H9 (cell line): Measurements from ENCODE around the gene ZBTB20. TPM values are rescaled to one million over a fixed set of nuclear protein-coding genes. Genes with fewer than 3 reads are reported as not detected.

Source experiments
- DNase-seq: peaks from one replicate; pipeline ENCODE4 v3.0.0-alpha.2; 2017
- H2AFZ ChIP-seq: one replicate; pipeline ENCODE4 v1.6.1; 2013; ENCODE audit warnings: mild to moderate bottlenecking, low read length, control low read depth, moderate library complexity
- H2AK5ac ChIP-seq: 2 replicates; pipeline ENCODE4 v1.6.1; 2013; ENCODE audit warnings: low read length, control low read depth, mixed read lengths; ENCODE audit not compliant: insufficient read length
- H2BK120ac ChIP-seq: one replicate; pipeline ENCODE4 v1.6.1; 2013; ENCODE audit warnings: low read depth, mild to moderate bottlenecking, low read length, control low read depth, inconsistent platforms; ENCODE audit not compliant: poor library complexity, severe bottlenecking
- H2BK12ac ChIP-seq: 2 replicates; pipeline ENCODE4 v1.6.1; 2013; ENCODE audit warnings: low read length, control low read depth, mixed read lengths, low read depth; ENCODE audit not compliant: insufficient read length
- H2BK15ac ChIP-seq: 2 replicates; pipeline ENCODE4 v1.6.1; 2013; ENCODE audit warnings: low read depth, low read length, control low read depth
- H2BK20ac ChIP-seq: one replicate; pipeline ENCODE4 v1.6.1; 2013; ENCODE audit warnings: low read depth, mild to moderate bottlenecking, low read length, control low read depth, inconsistent platforms; ENCODE audit not compliant: poor library complexity, severe bottlenecking
- H2BK5ac ChIP-seq: 2 replicates; pipeline ENCODE4 v1.6.1; 2013; ENCODE audit warnings: low read length, control low read depth, mixed read lengths; ENCODE audit not compliant: insufficient read length
- H3K14ac ChIP-seq: 2 replicates; pipeline ENCODE4 v1.6.1; 2013; ENCODE audit warnings: low read length, control low read depth; ENCODE audit not compliant: insufficient read depth
- H3K18ac ChIP-seq: 2 replicates; pipeline ENCODE4 v1.6.1; 2013; ENCODE audit warnings: low read depth, mild to moderate bottlenecking, mixed read lengths, low read length, control low read depth; ENCODE audit not compliant: insufficient read length
- H3K23ac ChIP-seq: 2 replicates; pipeline ENCODE4 v1.6.1; 2013; ENCODE audit warnings: low read length, control low read depth, mixed read lengths, low read depth; ENCODE audit not compliant: insufficient read length
- H3K23me2 ChIP-seq: 2 replicates; pipeline ENCODE4 v1.6.1; 2013; ENCODE audit warnings: low read depth, mild to moderate bottlenecking, mixed read lengths, low read length, control low read depth; ENCODE audit not compliant: insufficient read length, poor library complexity, severe bottlenecking
- H3K27ac ChIP-seq: 2 replicates; pipeline ENCODE4 v1.5.1; 2013; ENCODE audit warnings: low read length, control low read depth, mixed read lengths, low read depth; ENCODE audit not compliant: insufficient read length
- H3K27me3 ChIP-seq: 2 replicates; pipeline ENCODE4 v1.6.1; 2013; ENCODE audit warnings: low read length, control low read depth, inconsistent platforms; ENCODE audit not compliant: insufficient read depth
- H3K4ac ChIP-seq: 2 replicates; pipeline ENCODE4 v1.6.1; 2013; ENCODE audit warnings: low read depth, mild to moderate bottlenecking, control low read depth, inconsistent platforms, low read length, moderate library complexity
- H3K4me1 ChIP-seq: 2 replicates; pipeline ENCODE4 v1.6.1; 2013; ENCODE audit warnings: low read length, control low read depth, inconsistent platforms; ENCODE audit not compliant: insufficient read depth
- H3K4me2 ChIP-seq: 2 replicates; pipeline ENCODE4 v1.6.1; 2013; ENCODE audit warnings: low read length, control low read depth, mixed read lengths; ENCODE audit not compliant: insufficient read length, insufficient read depth
- H3K56ac ChIP-seq: 2 replicates; pipeline ENCODE4 v1.6.1; 2013; ENCODE audit warnings: low read depth, mild to moderate bottlenecking, mixed read lengths, low read length, control low read depth; ENCODE audit not compliant: insufficient read length
- H3K79me1 ChIP-seq: 2 replicates; pipeline ENCODE4 v1.6.1; 2013; ENCODE audit warnings: low read depth, mild to moderate bottlenecking, moderate library complexity, low read length, control low read depth, inconsistent platforms; ENCODE audit not compliant: insufficient read depth, poor library complexity, severe bottlenecking
- H3K79me2 ChIP-seq: 2 replicates; pipeline ENCODE4 v1.6.1; 2013; ENCODE audit warnings: low read length, control low read depth, inconsistent platforms; ENCODE audit not compliant: insufficient read depth
- H3K9ac ChIP-seq: 2 replicates; pipeline ENCODE4 v1.6.1; 2013; ENCODE audit warnings: low read length, control low read depth, mixed read lengths; ENCODE audit not compliant: insufficient read length; ENCODE audit errors: extremely low read depth
- H3K9me3 ChIP-seq: one replicate; pipeline ENCODE4 v1.6.1; 2013; ENCODE audit warnings: low read depth, low read length, inconsistent platforms; ENCODE audit not compliant: control insufficient read depth
- H3T11ph ChIP-seq: one replicate; pipeline ENCODE4 v1.6.1; 2013; ENCODE audit warnings: mild to moderate bottlenecking, low read length, control low read depth, inconsistent platforms
- H4K20me1 ChIP-seq: one replicate; pipeline ENCODE4 v1.6.1; 2013; ENCODE audit not compliant: control insufficient read depth, insufficient read length, insufficient read depth
- H4K5ac ChIP-seq: 2 replicates; pipeline ENCODE4 v1.6.1; 2013; ENCODE audit warnings: low read depth, mild to moderate bottlenecking, mixed read lengths, low read length, control low read depth; ENCODE audit not compliant: insufficient read length
- H4K8ac ChIP-seq: replicated peaks from 2 replicates; pipeline ENCODE4 v1.6.1; 2013; ENCODE audit warnings: low read length, control low read depth, mixed read lengths, low read depth; ENCODE audit not compliant: insufficient read length
- H4K91ac ChIP-seq: 2 replicates; pipeline ENCODE4 v1.6.1; 2013; ENCODE audit warnings: low read depth, mild to moderate bottlenecking, moderate library complexity, mixed read lengths, low read length, control low read depth; ENCODE audit not compliant: insufficient read length
- H3K27ac Mint-ChIP-seq, 3 experiments: 2 replicates in 2 of 3; 3 replicates in 1 of 3; pipeline ENCODE4 v1.8.0; 2020 to 2021; ENCODE audit warnings: mixed read lengths in 3 of 3, mild to moderate bottlenecking in 1 of 3, moderate library complexity in 1 of 3
- H3K27me3 Mint-ChIP-seq: 2 replicates; pipeline ENCODE4 v1.8.0; 2021; ENCODE audit warnings: low read depth, mild to moderate bottlenecking, moderate library complexity, mixed read lengths
- H3K36me3 Mint-ChIP-seq, 3 experiments: 2 replicates in 2 of 3; 3 replicates in 1 of 3; pipeline ENCODE4 v1.8.0; 2020 to 2021; ENCODE audit warnings: low read depth in 3 of 3, mixed read lengths in 3 of 3; ENCODE audit not compliant: insufficient read depth in 1 of 3
- H3K4me1 Mint-ChIP-seq, 2 experiments: 2 replicates each; pipeline ENCODE4 v1.8.0; 2020; ENCODE audit warnings: mixed read lengths in 2 of 2
- H3K4me3 Mint-ChIP-seq, 2 experiments: 2 replicates in 1 of 2; 3 replicates in 1 of 2; pipeline ENCODE4 v1.8.0; 2020 to 2021; ENCODE audit warnings: mild to moderate bottlenecking in 2 of 2, mixed read lengths in 2 of 2, moderate library complexity in 1 of 2
- H3K9me3 Mint-ChIP-seq, 2 experiments: 2 replicates in 1 of 2; 3 replicates in 1 of 2; pipeline ENCODE4 v1.8.0; 2020; ENCODE audit warnings: mild to moderate bottlenecking in 2 of 2, mixed read lengths in 2 of 2, moderate library complexity in 1 of 2
- WGBS: extraction: QIAGEN DNeasy Blood & Tissue Kit; methylation state at CpG from one replicate; pipeline ENCODE4 v1.1.7; 2013; ENCODE audit warnings: missing lambda C conversion rate, low lambda C conversion rate, mixed read lengths; ENCODE audit not compliant: insufficient read length; ENCODE audit errors: extremely low coverage; 5-methylcytosine and 5-hydroxymethylcytosine counted together
- total RNA-seq: library from RNA; stranded (reverse); gene quantifications from 2 replicates; pipeline ENCODE4 v1.2.1, GENCODE V29; 2021
- TF ChIP-seq, protein P1 (sequence below): fragments of 200-600 bp; sonication (generic); conservative IDR thresholded peaks from 3 replicates; pipeline ENCODE4 v1.8.0; 2021; ENCODE audit warnings: antibody characterized with exemption, mild to moderate bottlenecking

The ZBTB20 gene
- total RNA-seq, 1 experiment from 2014 or later: 0.70 TPM

DNA sequence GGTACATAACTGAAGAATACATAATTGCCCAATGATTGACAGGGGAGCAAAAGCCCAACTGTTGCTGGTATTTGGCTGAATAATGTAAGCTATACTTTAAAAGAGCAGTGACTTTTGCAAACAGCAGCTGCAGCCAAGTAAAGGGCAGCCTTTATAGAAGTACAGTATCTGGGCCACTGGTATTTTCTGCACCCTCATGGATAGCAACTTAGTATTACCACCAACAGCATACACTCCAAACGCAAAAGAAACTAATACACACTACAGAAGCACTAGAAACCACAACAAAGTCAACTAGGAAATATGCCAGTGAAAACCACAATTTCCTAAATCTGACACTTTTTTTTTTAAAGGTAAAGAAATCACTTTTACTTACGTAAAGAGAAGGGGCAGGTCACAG is 647.1 kb downstream of the ZBTB20 start:
- no peak overlapping the region for H3K4me3 Mint-ChIP-seq
- H4K8ac ChIP-seq: no peak overlapping the region
- no peaks in the 10 kb centered on the region for H3K79me2 ChIP-seq
- H3K9me3 ChIP-seq: no peaks in the 10 kb centered on the region
- DNase-seq: no peak
- H2AFZ ChIP-seq: no peak overlapping the region
- H3K27me3 Mint-ChIP-seq: no peaks in the 10 kb centered on the region
- H3K18ac ChIP-seq: no peak overlapping the region
- no peaks in the 10 kb centered on the region for H3K27me3 ChIP-seq
- H4K91ac ChIP-seq: no peak overlapping the region
- H3K9me3 Mint-ChIP-seq: no peaks in the 10 kb centered on the region
- H2BK5ac ChIP-seq: no peak overlapping the region
- H3K14ac ChIP-seq: no peak overlapping the region
- H3K4me1 Mint-ChIP-seq: peaks cover 3 to 11% of the 10 kb centered on the region in 2 experiments; a peak in 3 of 4 replicates
- no peak overlapping the region for H3K4ac ChIP-seq
- no peak overlapping the region for H3K27ac Mint-ChIP-seq
- H4K5ac ChIP-seq: no peak overlapping the region
- H3K56ac ChIP-seq: no peak overlapping the region
- TF ChIP-seq, protein P1, sequence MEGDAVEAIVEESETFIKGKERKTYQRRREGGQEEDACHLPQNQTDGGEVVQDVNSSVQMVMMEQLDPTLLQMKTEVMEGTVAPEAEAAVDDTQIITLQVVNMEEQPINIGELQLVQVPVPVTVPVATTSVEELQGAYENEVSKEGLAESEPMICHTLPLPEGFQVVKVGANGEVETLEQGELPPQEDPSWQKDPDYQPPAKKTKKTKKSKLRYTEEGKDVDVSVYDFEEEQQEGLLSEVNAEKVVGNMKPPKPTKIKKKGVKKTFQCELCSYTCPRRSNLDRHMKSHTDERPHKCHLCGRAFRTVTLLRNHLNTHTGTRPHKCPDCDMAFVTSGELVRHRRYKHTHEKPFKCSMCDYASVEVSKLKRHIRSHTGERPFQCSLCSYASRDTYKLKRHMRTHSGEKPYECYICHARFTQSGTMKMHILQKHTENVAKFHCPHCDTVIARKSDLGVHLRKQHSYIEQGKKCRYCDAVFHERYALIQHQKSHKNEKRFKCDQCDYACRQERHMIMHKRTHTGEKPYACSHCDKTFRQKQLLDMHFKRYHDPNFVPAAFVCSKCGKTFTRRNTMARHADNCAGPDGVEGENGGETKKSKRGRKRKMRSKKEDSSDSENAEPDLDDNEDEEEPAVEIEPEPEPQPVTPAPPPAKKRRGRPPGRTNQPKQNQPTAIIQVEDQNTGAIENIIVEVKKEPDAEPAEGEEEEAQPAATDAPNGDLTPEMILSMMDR: no peak
- H2BK120ac ChIP-seq: no peak overlapping the region
- H3K23me2 ChIP-seq: no peaks in the 10 kb centered on the region
- H3T11ph ChIP-seq: no peak overlapping the region
- H2BK12ac ChIP-seq: no peak overlapping the region
- H3K4me2 ChIP-seq: no peak overlapping the region
- H2BK20ac ChIP-seq: no peak overlapping the region
- WGBS: no CpG with 5 or more reads among the region's 2 CpGs
- no peak overlapping the region for H2AK5ac ChIP-seq
- peaks cover 2% of the 10 kb centered on the region for H3K4me1 ChIP-seq
- no peak overlapping the region for H3K27ac ChIP-seq
- no peaks in the 10 kb centered on the region for H4K20me1 ChIP-seq
- H3K9ac ChIP-seq: no peak overlapping the region
- no peak overlapping the region for H3K23ac ChIP-seq
- no peaks in the 10 kb centered on the region for H3K36me3 Mint-ChIP-seq
- no peaks in the 10 kb centered on the region for H3K79me1 ChIP-seq
- no peak overlapping the region for H2BK15ac ChIP-seq
